ENCODE results near the gene NT5DC4. TPM values are rescaled to one million over a fixed set of nuclear protein-coding genes. Genes with fewer than 3 reads are reported as not detected.

The NT5DC4 gene
- total and polyA plus RNA-seq, 2 of the 8 experiments (the other 6 are each of a cell fraction or from before 2014, with no cell fraction given) = not detected

DNA sequence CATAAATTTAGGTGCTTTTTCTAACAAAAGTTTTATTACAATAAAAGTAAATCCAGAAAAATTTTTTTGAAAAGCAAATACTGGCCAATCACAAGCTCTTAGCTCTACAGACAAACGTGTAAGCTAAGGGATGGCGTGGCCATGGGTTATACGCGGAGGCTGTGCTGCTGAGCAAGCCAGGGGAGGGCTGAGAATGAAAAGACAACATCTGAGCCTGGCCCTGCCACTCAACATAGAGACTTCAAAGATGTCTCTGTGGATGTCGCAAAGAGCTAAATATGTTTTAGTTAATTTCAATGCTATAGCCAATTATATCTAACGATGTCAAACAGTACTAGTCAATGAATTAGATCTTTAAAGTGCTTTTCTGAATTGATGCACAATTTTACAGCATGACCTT, 33.3 kb upstream of the NT5DC4 start (continued):
- no peak for TF ChIP-seq RFX5 (IDR thresholded peaks at IDR 0.05; ENCODE audit: borderline replicate concordance, low read depth, low read length)
- no peak for TF ChIP-seq BACH1 (IDR thresholded peaks at IDR 0.05; ENCODE audit: low read length)
- no peak for TF ChIP-seq CBX8 (IDR thresholded peaks at IDR 0.05; ENCODE audit: borderline replicate concordance, low read depth, low read length)
- TF ChIP-seq JUND (IDR thresholded peaks at IDR 0.05; ENCODE audit: low read length) = no peak
- TF ChIP-seq CBX5 (IDR thresholded peaks at IDR 0.05; ENCODE audit: low read depth, low read length) = no peak

Data from H1 (cell line).